HepG2 (cell line): ENCODE results near the gene CIAO2B. TPM values are rescaled to one million over a fixed set of nuclear protein-coding genes. Genes with fewer than 3 reads are reported as not detected.

Experiments
- ATF2 ChIP-seq: sonication (generic); formaldehyde crosslinking; IDR thresholded peaks from 2 replicates; pipeline ENCODE4 v1.4.0; 2020; ENCODE audit warnings: missing genetic modification reagents
- ATRX ChIP-seq: sonication (generic); formaldehyde crosslinking; IDR thresholded peaks from 2 replicates; pipeline ENCODE4 v1.4.0; 2020; ENCODE audit warnings: missing genetic modification reagents, borderline replicate concordance
- GATAD1 ChIP-seq: IDR thresholded peaks from 2 replicates; pipeline ENCODE4 v1.6.1; 2016; ENCODE audit warnings: missing genetic modification reagents, missing compliant biosample characterization
- GFI1 ChIP-seq: sonication (generic); formaldehyde crosslinking; IDR thresholded peaks from 2 replicates; pipeline ENCODE4 v1.5.0; 2020; ENCODE audit warnings: missing genetic modification reagents, mild to moderate bottlenecking, borderline replicate concordance
- HNRNPLL ChIP-seq: fragments of 200-400 bp; formaldehyde crosslinking; IDR thresholded peaks from 2 replicates; pipeline ENCODE4 v1.6.1; 2017; ENCODE audit warnings: mild to moderate bottlenecking, low read depth, low read length; ENCODE audit not compliant: poor library complexity, severe bottlenecking
- KDM3A ChIP-seq: IDR thresholded peaks from 2 replicates; pipeline ENCODE4 v1.6.1; 2018; ENCODE audit warnings: low read depth, missing compliant biosample characterization
- MED13 ChIP-seq: sonication (generic); formaldehyde crosslinking; IDR thresholded peaks from 2 replicates; pipeline ENCODE4 v1.5.0; 2020; ENCODE audit warnings: missing genetic modification reagents
- MTA1 ChIP-seq: sonication (generic); formaldehyde crosslinking; IDR thresholded peaks from 2 replicates; pipeline ENCODE4 v1.4.0; 2020; ENCODE audit warnings: missing genetic modification reagents, mild to moderate bottlenecking, borderline replicate concordance
- MXD4 ChIP-seq: IDR thresholded peaks from 2 replicates; pipeline ENCODE4 v1.6.1; 2016; ENCODE audit warnings: mild to moderate bottlenecking, missing biosample characterization, missing genetic modification reagents
- MYC ChIP-seq: sonication (generic); formaldehyde crosslinking; IDR thresholded peaks from 2 replicates; pipeline ENCODE4 v1.9.0; 2021; ENCODE audit warnings: missing genetic modification reagents, borderline replicate concordance
- NAIF1 ChIP-seq: sonication (generic); formaldehyde crosslinking; IDR thresholded peaks from 2 replicates; pipeline ENCODE4 v1.5.0; 2020; ENCODE audit warnings: mild to moderate bottlenecking, missing genetic modification reagents, borderline replicate concordance
- NFRKB ChIP-seq: fragments of 450-650 bp; IDR thresholded peaks from 2 replicates; pipeline ENCODE4 v1.6.1; 2017
- PCBP1 ChIP-seq: fragments of 200-400 bp; formaldehyde crosslinking; IDR thresholded peaks from 2 replicates; pipeline ENCODE4 v1.6.1; 2017; ENCODE audit warnings: mild to moderate bottlenecking, low read depth, low read length, borderline replicate concordance
- RBM22 ChIP-seq: fragments of 200-400 bp; formaldehyde crosslinking; optimal IDR thresholded peaks from 2 replicates; pipeline ENCODE3; 2017; ENCODE audit warnings: mild to moderate bottlenecking, low read length, moderate library complexity
- SIX4 ChIP-seq: sonication (generic); formaldehyde crosslinking; IDR thresholded peaks from 2 replicates; pipeline ENCODE4 v1.4.0; 2020; ENCODE audit warnings: missing genetic modification reagents
- YEATS4 ChIP-seq: sonication (generic); formaldehyde crosslinking; IDR thresholded peaks from 2 replicates; pipeline ENCODE4 v1.4.0; 2020; ENCODE audit warnings: missing genetic modification reagents, borderline replicate concordance
- ZBTB39 ChIP-seq: sonication (generic); formaldehyde crosslinking; IDR thresholded peaks from 2 replicates; pipeline ENCODE4 v1.5.0; 2020; ENCODE audit warnings: missing genetic modification reagents
- ZFP1 ChIP-seq: IDR thresholded peaks from 2 replicates; pipeline ENCODE4 v1.6.1; 2016
- ZFP36 ChIP-seq: fragments of 150-350 bp; IDR thresholded peaks from 2 replicates; pipeline ENCODE4 v1.6.1; 2018; ENCODE audit warnings: borderline replicate concordance, low read length, low read depth; ENCODE audit not compliant: partially characterized antibody
- ZMYM2 ChIP-seq: sonication (generic); formaldehyde crosslinking; IDR thresholded peaks from 2 replicates; pipeline ENCODE4 v1.8.0; 2022; ENCODE audit warnings: mild to moderate bottlenecking, missing genetic modification reagents
- ZNF282 ChIP-seq: fragments of 450-650 bp; IDR thresholded peaks from 2 replicates; pipeline ENCODE4 v1.6.1; 2018; ENCODE audit not compliant: partially characterized antibody
- ZNF296 ChIP-seq: sonication (generic); formaldehyde crosslinking; conservative IDR thresholded peaks from 2 replicates; pipeline ENCODE4 v1.5.0; 2020; ENCODE audit warnings: mild to moderate bottlenecking, missing genetic modification reagents
- ZNF720 ChIP-seq: sonication (generic); formaldehyde crosslinking; IDR thresholded peaks from 2 replicates; pipeline ENCODE4 v1.4.0; 2020; ENCODE audit warnings: missing genetic modification reagents
- ZNF75D ChIP-seq: sonication (generic); formaldehyde crosslinking; IDR thresholded peaks from 2 replicates; pipeline ENCODE4 v1.8.1; 2023; ENCODE audit warnings: missing genetic modification reagents, mild to moderate bottlenecking, borderline replicate concordance
- ZNF773 ChIP-seq: sonication (generic); formaldehyde crosslinking; IDR thresholded peaks from 2 replicates; pipeline ENCODE4 v1.4.0; 2020; ENCODE audit warnings: missing genetic modification reagents, borderline replicate concordance
- ZNF790 ChIP-seq: sonication (generic); formaldehyde crosslinking; IDR thresholded peaks from 2 replicates; pipeline ENCODE4 v1.8.0; 2022; ENCODE audit warnings: missing genetic modification reagents, mild to moderate bottlenecking, borderline replicate concordance
- ZSCAN9 ChIP-seq: IDR thresholded peaks from 2 replicates; pipeline ENCODE4 v1.6.1; 2016; ENCODE audit warnings: borderline replicate concordance
- polyA plus RNA-seq, 8 experiments: library from polyadenylated mRNA; depleted of rRNA in 3 of 8; stranded (reverse) in 7 of 8; unstranded in 1 of 8; fragments of >200 nt; fragmentation: Illumina TruSeq in 4 of 8; extraction: Trizol in 4 of 8; gene quantifications; 2 replicates each; pipeline versions ENCODE4 v1.2.1 to v1.2.3, GENCODE V29; 2011 to 2016; ENCODE audit warnings: low read depth in 4 of 8, missing spikeins in 1 of 8, mixed read lengths in 1 of 8; ENCODE audit not compliant: insufficient read depth in 1 of 8
- total RNA-seq, 5 experiments: library from RNA; depleted of rRNA; stranded (reverse); fragments of >200 nt; fragmentation: Illumina TruSeq; extraction: Trizol; gene quantifications; 2 replicates each; pipeline ENCODE4 v1.2.3, GENCODE V29; 2016; ENCODE audit warnings: low read depth in 1 of 5
- TF ChIP-seq, protein P1 (sequence below): sonication (generic); formaldehyde crosslinking; IDR thresholded peaks from 2 replicates; pipeline ENCODE4 v1.4.0; 2020; ENCODE audit warnings: low read depth, mild to moderate bottlenecking, missing genetic modification reagents

Gene CIAO2B
- total and polyA plus RNA-seq, 2 of the 13 experiments (the other 11 are each of a cell fraction or from before 2014, with no cell fraction given): 157 to 293 TPM

DNA sequence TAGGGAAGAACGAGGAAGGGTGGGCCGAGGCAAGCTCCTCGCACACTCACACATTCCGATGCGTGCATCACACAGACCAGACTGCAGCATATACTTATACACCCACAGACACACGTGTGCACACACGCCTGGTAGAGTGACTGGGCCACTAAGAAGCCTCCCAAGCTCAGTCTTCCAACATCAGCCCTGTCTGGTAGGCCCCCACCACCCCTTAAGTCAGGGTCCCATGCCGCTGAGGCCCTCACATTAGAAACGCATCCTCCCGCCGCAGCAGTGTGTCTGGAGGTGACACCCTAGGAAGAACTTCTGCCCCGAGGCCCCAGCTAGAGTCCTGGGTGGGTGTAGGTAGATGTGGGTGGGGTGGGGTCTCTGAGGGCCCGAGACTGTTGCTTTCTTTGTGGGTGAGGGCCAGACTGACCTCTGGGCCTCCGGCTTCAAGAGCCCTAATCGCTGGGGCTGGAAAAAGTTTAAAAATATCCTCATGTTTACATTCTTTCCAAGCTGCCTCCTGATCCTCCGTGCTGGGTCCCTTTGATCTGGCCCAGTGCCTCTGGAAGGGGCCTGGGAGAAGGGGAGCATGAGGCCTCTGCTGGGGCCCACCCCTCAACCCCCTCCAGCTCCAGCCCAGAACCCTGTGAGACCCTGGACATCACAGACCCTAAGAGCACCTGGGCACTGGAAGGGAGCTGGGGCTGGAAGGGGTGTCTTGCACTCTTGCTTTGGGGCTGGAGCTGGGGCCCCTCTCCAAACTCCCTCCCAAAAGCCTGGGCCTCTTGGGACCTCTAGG lies 29.2 kb downstream of the CIAO2B start (continued):
- TF ChIP-seq ZNF282: no peak
- TF ChIP-seq NAIF1 (CRISPR knock-in tag): no peak
- no peak; the same call in 1 of the 2 replicates for TF ChIP-seq MTA1 (CRISPR knock-in tag)
- no peak for TF ChIP-seq ZNF75D (CRISPR knock-in tag)
- TF ChIP-seq KDM3A (CRISPR knock-in tag): no peak
- TF ChIP-seq NFRKB: no peak
- TF ChIP-seq PCBP1: no peak
- 0 out of 2 replicates have a peak, but pooled peaks have one; percentile 21 for TF ChIP-seq ZFP1 (CRISPR knock-in tag)
- TF ChIP-seq MED13 (CRISPR knock-in tag): no peak
- TF ChIP-seq ZBTB39 (CRISPR knock-in tag): no peak
- TF ChIP-seq ZNF790: no peak
- no peak for TF ChIP-seq RBM22
- TF ChIP-seq MXD4 (CRISPR knock-in tag): no peak
- TF ChIP-seq ATRX (CRISPR knock-in tag): no peak
- TF ChIP-seq ATF2: no peak
- no peak; the same call in 1 of the 2 replicates for TF ChIP-seq GFI1
- no peak; the same call in 1 of the 2 replicates for TF ChIP-seq GATAD1 (CRISPR knock-in tag)
- TF ChIP-seq ZSCAN9 (CRISPR knock-in tag): no peak
- TF ChIP-seq ZMYM2 (CRISPR knock-in tag): 0 out of 2 replicates have a peak, but pooled peaks have one; percentile 51
- TF ChIP-seq ZNF720 (CRISPR knock-in tag): no peak
- TF ChIP-seq ZNF296: no peak
- TF ChIP-seq YEATS4 (CRISPR knock-in tag): peak; percentile 55; the same call in 1 of the 2 replicates
- no peak for TF ChIP-seq ZNF773 (CRISPR knock-in tag)
- TF ChIP-seq ZFP36: no peak
- peak; percentile 80; the same call in 1 of the 2 replicates for TF ChIP-seq SIX4 (CRISPR knock-in tag)
- peak; percentile 34; the same call in 1 of the 2 replicates for TF ChIP-seq MYC (CRISPR knock-in tag)
- TF ChIP-seq HNRNPLL: no peak
- TF ChIP-seq, protein P1, sequence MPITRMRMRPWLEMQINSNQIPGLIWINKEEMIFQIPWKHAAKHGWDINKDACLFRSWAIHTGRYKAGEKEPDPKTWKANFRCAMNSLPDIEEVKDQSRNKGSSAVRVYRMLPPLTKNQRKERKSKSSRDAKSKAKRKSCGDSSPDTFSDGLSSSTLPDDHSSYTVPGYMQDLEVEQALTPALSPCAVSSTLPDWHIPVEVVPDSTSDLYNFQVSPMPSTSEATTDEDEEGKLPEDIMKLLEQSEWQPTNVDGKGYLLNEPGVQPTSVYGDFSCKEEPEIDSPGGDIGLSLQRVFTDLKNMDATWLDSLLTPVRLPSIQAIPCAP: no peak
